IMR-90 (cell line): ENCODE results near the gene PRSS2. TPM values are rescaled to one million over a fixed set of nuclear protein-coding genes. Genes with fewer than 3 reads are reported as not detected.

Experiments
- ATAC-seq: fragments of 200-7000 bp; cut with Tn5 transposase; 2 replicates; pipeline ENCODE4 v1.9.1; 2020; ENCODE audit warnings: low read depth, mild to moderate bottlenecking, moderate library complexity
- BruUV-seq: library from RNA; stranded (reverse); fragments of 400-500 nt; replicated peaks from 2 replicates; lab custom pipeline; 2021; lab: Mats Ljungman, UMichigan
- CTCF ChIA-PET: fragments of 300-600 bp; formaldehyde crosslinking; extraction: SDS; loops from one replicate; lab custom pipeline; 2021; ENCODE audit warnings: antibody characterized with exemption; lab: Yijun Ruan, JAX
- POLR2A ChIA-PET: fragments of 300-600 bp; sonication (Branson Sonifier 250); formaldehyde crosslinking; loops from one replicate; lab custom pipeline; 2022; ENCODE audit warnings: antibody characterized with exemption; ENCODE audit not compliant: unreplicated experiment; lab: Charles Lee
- DNase-seq: peaks from one replicate; pipeline ENCODE4 v3.0.0; 2013
- H2AFZ ChIP-seq: replicated peaks from 2 replicates; pipeline ENCODE3; 2013; ENCODE audit warnings: low read length, mild to moderate bottlenecking; ENCODE audit not compliant: poor library complexity
- H2AK5ac ChIP-seq: 2 replicates; pipeline ENCODE4 v1.6.1; 2013; ENCODE audit warnings: low read depth, low read length, inconsistent platforms
- H2AK9ac ChIP-seq: replicated peaks from 2 replicates; pipeline ENCODE3; 2013; ENCODE audit warnings: mild to moderate bottlenecking, low read depth, low read length, moderate library complexity; ENCODE audit not compliant: poor library complexity
- H2BK120ac ChIP-seq: 2 replicates; pipeline ENCODE4 v1.6.1; 2013; ENCODE audit warnings: low read depth, low read length, inconsistent platforms
- H2BK15ac ChIP-seq: 3 replicates; pipeline ENCODE4 v1.6.1; 2013; ENCODE audit warnings: low read depth, low read length, inconsistent platforms
- H2BK20ac ChIP-seq: 2 replicates; pipeline ENCODE4 v1.6.1; 2013; ENCODE audit warnings: low read depth, mild to moderate bottlenecking, inconsistent platforms, low read length, moderate library complexity
- H2BK5ac ChIP-seq: 2 replicates; pipeline ENCODE4 v1.6.1; 2013; ENCODE audit warnings: mild to moderate bottlenecking, low read depth, low read length, inconsistent platforms; ENCODE audit not compliant: poor library complexity, severe bottlenecking
- H3K14ac ChIP-seq: replicated peaks from 2 replicates; pipeline ENCODE4 v1.6.1; 2013; ENCODE audit warnings: low read depth, low read length, inconsistent platforms
- H3K18ac ChIP-seq: 2 replicates; pipeline ENCODE4 v1.6.1; 2013; ENCODE audit warnings: low read depth, low read length, control low read depth
- H3K23ac ChIP-seq: 2 replicates; pipeline ENCODE4 v1.6.1; 2013; ENCODE audit warnings: low read depth, low read length, inconsistent platforms
- H3K27ac ChIP-seq: 2 replicates; pipeline ENCODE4 v1.5.1; 2013; ENCODE audit warnings: mild to moderate bottlenecking, control low read depth, low read length; ENCODE audit not compliant: insufficient read depth
- H3K27me3 ChIP-seq: 2 replicates; pipeline ENCODE4 v1.6.1; 2013; ENCODE audit warnings: low read length; ENCODE audit not compliant: control insufficient read depth, insufficient read depth
- H3K36me3 ChIP-seq: 2 replicates; pipeline ENCODE4 v1.6.1; 2013; ENCODE audit warnings: low read length, mixed read lengths; ENCODE audit not compliant: control insufficient read depth, insufficient read depth
- H3K4ac ChIP-seq: 2 replicates; pipeline ENCODE4 v1.6.1; 2013; ENCODE audit warnings: low read depth, low read length, inconsistent platforms
- H3K4me1 ChIP-seq: 2 replicates; pipeline ENCODE4 v1.6.1; 2013; ENCODE audit warnings: low read length, mixed read lengths; ENCODE audit not compliant: control insufficient read depth, insufficient read depth
- H3K4me2 ChIP-seq: 2 replicates; pipeline ENCODE4 v1.6.1; 2013; ENCODE audit warnings: low read depth, mild to moderate bottlenecking, control low read depth, low read length, moderate library complexity
- H3K4me3 ChIP-seq: 2 replicates; pipeline ENCODE4 v1.5.1; 2013; ENCODE audit warnings: low read depth, mild to moderate bottlenecking, control low read depth, low read length, moderate library complexity; ENCODE audit not compliant: insufficient read depth
- H3K56ac ChIP-seq: 2 replicates; pipeline ENCODE4 v1.6.1; 2013; ENCODE audit warnings: low read length, inconsistent platforms; ENCODE audit not compliant: insufficient read depth; ENCODE audit errors: extremely low read depth
- H3K79me1 ChIP-seq, 2 experiments: 2 replicates each; pipeline ENCODE4 v1.6.1; 2013; ENCODE audit warnings: low read length in 2 of 2, inconsistent platforms in 1 of 2, low read depth in 1 of 2
- H3K9ac ChIP-seq: 2 replicates; pipeline ENCODE4 v1.6.1; 2013; ENCODE audit warnings: low read depth, low read length, control low read depth
- H3K9me1 ChIP-seq: 2 replicates; pipeline ENCODE4 v1.6.1; 2013; ENCODE audit warnings: low read length, inconsistent platforms; ENCODE audit not compliant: insufficient read depth
- H3K9me3 ChIP-seq: 2 replicates; pipeline ENCODE4 v1.6.1; 2013; ENCODE audit warnings: low read length; ENCODE audit not compliant: control insufficient read depth, insufficient read depth
- H4K20me1 ChIP-seq: 2 replicates; pipeline ENCODE4 v1.6.1; 2013; ENCODE audit warnings: low read length, inconsistent platforms; ENCODE audit not compliant: insufficient read depth
- H4K5ac ChIP-seq: 2 replicates; pipeline ENCODE4 v1.6.1; 2013; ENCODE audit warnings: mild to moderate bottlenecking, low read depth, low read length, control low read depth
- H4K8ac ChIP-seq, 2 experiments: 2 replicates each; pipeline ENCODE4 v1.6.1; 2013; ENCODE audit warnings: low read depth in 2 of 2, low read length in 2 of 2, control low read depth in 1 of 2, inconsistent platforms in 1 of 2
- H4K91ac ChIP-seq: 2 replicates; pipeline ENCODE4 v1.6.1; 2013; ENCODE audit warnings: low read depth, low read length, inconsistent platforms; ENCODE audit not compliant: insufficient read depth
- BHLHE40 ChIP-seq: fragments of 150-350 bp; IDR thresholded peaks from 2 replicates; pipeline ENCODE4 v1.6.1; 2016; ENCODE audit warnings: mild to moderate bottlenecking, low read depth, low read length
- CTCF ChIP-seq: conservative IDR thresholded peaks from 2 replicates; pipeline ENCODE4 v1.5.1; 2012; ENCODE audit warnings: mild to moderate bottlenecking, low read depth, low read length, improper control_type of control experiment
- POLR2A ChIP-seq: IDR thresholded peaks from 2 replicates; pipeline ENCODE4 v1.6.1; 2012; ENCODE audit warnings: mild to moderate bottlenecking, low read depth, low read length
- WGBS, 2 experiments: methylation state at CpG; one replicate each; pipeline versions ENCODE4 v1.1.5 to v1.1.7; 2013; ENCODE audit warnings: missing lambda C conversion rate in 2 of 2; ENCODE audit not compliant: insufficient read length in 1 of 2; ENCODE audit errors: extremely low coverage in 2 of 2; 5-methylcytosine and 5-hydroxymethylcytosine counted together
- dilution Hi-C: fragments of 300-500 bp; cut with HindIII; formaldehyde crosslinking; loops from one replicate; pipeline ENCODE4 v1.14.3; 2018; ENCODE audit warnings: low sequenced_read_pairs; ENCODE audit not compliant: unreplicated experiment
- in situ Hi-C: fragments of 300-500 bp; cut with MboI; formaldehyde crosslinking; loops from 3 replicates; pipeline ENCODE4 v1.14.3; 2019; ENCODE audit warnings: low sequenced_read_pairs, inconsistent platforms, mixed read lengths
- intact Hi-C: fragments of 100-400 bp; cut with micrococcal nuclease; formaldehyde crosslinking; loops from 2 replicates; pipeline ENCODE4 v1.10.0; 2022
- polyA plus RNA-seq, 3 experiments: library from polyadenylated mRNA; depleted of rRNA; stranded (reverse); fragments of >200 nt; gene quantifications; 2 replicates each; pipeline ENCODE4 v1.2.3, GENCODE V29; 2012; ENCODE audit warnings: low replicate concordance in 1 of 3
- total RNA-seq: library from RNA; depleted of rRNA; stranded (reverse); fragments of >200 nt; gene quantifications from 2 replicates; pipeline ENCODE4 v1.2.3, GENCODE V29; 2012

The PRSS2 gene
- total and polyA plus RNA-seq, 2 of the 4 experiments (the other 2 are of a cell fraction) = not detected

GRCh38 chr7:142815134-142815533 is 44.4 kb downstream of the PRSS2 start:
- H3K9me1 ChIP-seq = no peaks in the 10 kb centered on the region
- no peak overlapping the region for H2BK120ac ChIP-seq
- H3K23ac ChIP-seq = no peak overlapping the region
- H3K4me1 ChIP-seq = no peaks in the 10 kb centered on the region
- H2BK15ac ChIP-seq = no peak overlapping the region
- H4K91ac ChIP-seq = no peak overlapping the region
- intact Hi-C loops = no loop called here
- H3K36me3 ChIP-seq = no peaks in the 10 kb centered on the region
- H3K79me1 ChIP-seq = no peaks in the 10 kb centered on the region
- CTCF ChIA-PET = no interaction called here
- H3K9me3 ChIP-seq = no peaks in the 10 kb centered on the region
- H3K4me3 ChIP-seq = no peak overlapping the region
- H3K27ac ChIP-seq = no peak overlapping the region
- H3K56ac ChIP-seq = no peak overlapping the region
- no peak for DNase-seq
- H3K18ac ChIP-seq = no peak overlapping the region
- no peak overlapping the region for H3K14ac ChIP-seq
- no peak overlapping the region for H2AFZ ChIP-seq
- no peak overlapping the region for H2AK5ac ChIP-seq
- no TSS peak for BruUV-seq
- in situ Hi-C loops = no loop called here
- TF ChIP-seq POLR2A (no peak), CTCF (no peak), BHLHE40 (no peak)
- POLR2A ChIA-PET = no interaction called here
- H3K4ac ChIP-seq = no peak overlapping the region
- WGBS, 2 experiments = no CpG with 5 or more reads among the region's 3 CpGs
- no peak overlapping the region for H4K8ac ChIP-seq
- H4K5ac ChIP-seq = no peak overlapping the region
- no peak overlapping the region for H2BK20ac ChIP-seq
- dilution Hi-C loops = no loop called here
- no peak overlapping the region for H2BK5ac ChIP-seq
- no peaks in the 10 kb centered on the region for H4K20me1 ChIP-seq
- no peak for ATAC-seq
- peaks cover 4% of the 10 kb centered on the region for H3K27me3 ChIP-seq
- no peak overlapping the region for H2AK9ac ChIP-seq
- H3K9ac ChIP-seq = no peak overlapping the region
- H3K4me2 ChIP-seq = no peak overlapping the region
